Measurements from ENCODE around the gene FOLR3. TPM values are rescaled to one million over a fixed set of nuclear protein-coding genes. Genes with fewer than 3 reads are reported as not detected.
"Not testable (repeated sequence)": the region's sequence is repeated elsewhere in the genome, so short reads cannot be mapped to it uniquely, and the experiment has no call there.

The FOLR3 gene
- 0.65 TPM for polyA plus RNA-seq (ENCODE audit: insufficient read length)

GRCh38 chr11:72135473-72135872, at the start of gene FOLR3:
FOLR3 (plus strand) TSS chr11:72135725; CDS start chr11:72135953, 228 bp downstream.
- not testable (repeated sequence) for DNase-seq (ENCODE audit: low read depth)

GRCh38 chr11:72088076-72088808, 47.3 kb upstream of the FOLR3 start:
- no peak for DNase-seq (ENCODE audit: low read depth)

- DNase-seq (ENCODE audit: low read depth), result no peak
Measured at GRCh38 chr11:72091292-72091691, 44.2 kb upstream of the FOLR3 start.

- no peak for DNase-seq (ENCODE audit: low read depth)
Measured at GRCh38 chr11:72098741-72099140, 36.8 kb upstream of the FOLR3 start.

- DNase-seq (ENCODE audit: low read depth), result no peak
Measured at GRCh38 chr11:72100009-72100408, 35.5 kb upstream of the FOLR3 start.

- no peak for DNase-seq (ENCODE audit: low read depth)
Measured at GRCh38 chr11:72100462-72100861, 35.1 kb upstream of the FOLR3 start.

GRCh38 chr11:72102162-72102561, 33.4 kb upstream of the FOLR3 start:
- DNase-seq (ENCODE audit: low read depth), result no peak

- no peak for DNase-seq (ENCODE audit: low read depth)
Measured at GRCh38 chr11:72102631-72102945, 32.9 kb upstream of the FOLR3 start.

GRCh38 chr11:72102946-72103753, 32.4 kb upstream of the FOLR3 start, which contains the start of gene LAMTOR1:
LAMTOR1 (minus strand) TSS chr11:72103297; CDS start chr11:72103224, 73 bp downstream.
- peak; percentile 98 for DNase-seq (ENCODE audit: low read depth)

GRCh38 chr11:72103754-72104167, 31.8 kb upstream of the FOLR3 start:
- no peak for DNase-seq (ENCODE audit: low read depth)

GRCh38 chr11:72105888-72106287, 29.6 kb upstream of the FOLR3 start, which contains the start of gene TOMT:
TOMT (plus strand) TSS chr11:72105924; CDS start chr11:72105952, 28 bp downstream.
- no peak for DNase-seq (ENCODE audit: low read depth)

GRCh38 chr11:72111300-72112142, 24.0 kb upstream of the FOLR3 start:
- DNase-seq (ENCODE audit: low read depth), result peak; percentile 6

GRCh38 chr11:72112143-72112977, 23.2 kb upstream of the FOLR3 start, which contains the start of gene ANAPC15:
ANAPC15 (minus strand) TSS chr11:72112695; CDS start chr11:72111276, 1,419 bp downstream.
- peak; percentile 99 for DNase-seq (ENCODE audit: low read depth)

- DNase-seq (ENCODE audit: low read depth), result no peak
Measured at GRCh38 chr11:72112978-72113808, 22.3 kb upstream of the FOLR3 start.

- DNase-seq (ENCODE audit: low read depth), result no peak
Measured at GRCh38 chr11:72114570-72114969, 21.0 kb upstream of the FOLR3 start.

GRCh38 chr11:72116019-72116755, 19.3 kb upstream of the FOLR3 start:
- DNase-seq (ENCODE audit: low read depth), result no peak

- no peak for DNase-seq (ENCODE audit: low read depth)
Measured at GRCh38 chr11:72119198-72119597, 16.3 kb upstream of the FOLR3 start.

GRCh38 chr11:72120930-72121329, 14.6 kb upstream of the FOLR3 start:
- DNase-seq (ENCODE audit: low read depth), result no peak

- no peak for DNase-seq (ENCODE audit: low read depth)
Measured at GRCh38 chr11:72122607-72123006, 12.9 kb upstream of the FOLR3 start.

Data from forelimb muscle (tissue), 1 donor.